HG03469 (cell line): ENCODE results near the gene TDRD10.

ENCODE experiments used
- ATAC-seq: cut with Tn5 transposase; IDR thresholded peaks from one replicate; pipeline ENCODE4 v1.9.1; 2021; ENCODE audit warnings: mild to moderate bottlenecking, moderate library complexity, moderate number of reproducible peaks; ENCODE audit not compliant: unreplicated experiment

TDRD10 gene, protein sequence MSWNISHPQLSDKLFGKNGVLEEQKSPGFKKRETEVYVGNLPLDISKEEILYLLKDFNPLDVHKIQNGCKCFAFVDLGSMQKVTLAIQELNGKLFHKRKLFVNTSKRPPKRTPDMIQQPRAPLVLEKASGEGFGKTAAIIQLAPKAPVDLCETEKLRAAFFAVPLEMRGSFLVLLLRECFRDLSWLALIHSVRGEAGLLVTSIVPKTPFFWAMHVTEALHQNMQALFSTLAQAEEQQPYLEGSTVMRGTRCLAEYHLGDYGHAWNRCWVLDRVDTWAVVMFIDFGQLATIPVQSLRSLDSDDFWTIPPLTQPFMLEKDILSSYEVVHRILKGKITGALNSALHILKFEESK

GRCh38 chr1:154502066-154502743 lies at the start of gene TDRD10, which contains the start of gene SHE:
Gene TDRD10 (plus strand): TSS chr1:154502219. CDS start chr1:154506904, 4,685 bp downstream.
Gene SHE (minus strand): TSS chr1:154502412. CDS start chr1:154502026, 386 bp downstream.
- no peak for ATAC-seq

DNA sequence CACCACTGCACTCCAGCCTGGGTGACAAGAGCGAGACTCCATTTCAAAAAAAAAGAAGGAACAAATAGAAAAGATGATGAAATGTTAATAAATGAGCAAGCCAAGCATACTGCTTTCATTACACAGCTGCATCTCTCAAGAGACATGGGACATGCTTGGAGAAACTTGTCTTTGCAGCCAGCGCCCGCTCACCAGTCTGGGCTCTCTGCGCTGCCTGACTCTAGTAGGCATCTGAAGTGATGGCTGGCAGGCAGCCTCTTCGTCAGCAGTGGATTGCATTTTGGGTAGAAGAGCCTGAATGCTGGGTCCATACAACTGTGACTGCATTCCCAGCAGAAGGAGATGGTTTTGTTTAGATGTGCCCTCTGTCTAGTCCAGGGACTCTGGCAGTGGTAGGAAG lies 48.9 kb upstream of the TDRD10 start:
- no peak for ATAC-seq

DNA sequence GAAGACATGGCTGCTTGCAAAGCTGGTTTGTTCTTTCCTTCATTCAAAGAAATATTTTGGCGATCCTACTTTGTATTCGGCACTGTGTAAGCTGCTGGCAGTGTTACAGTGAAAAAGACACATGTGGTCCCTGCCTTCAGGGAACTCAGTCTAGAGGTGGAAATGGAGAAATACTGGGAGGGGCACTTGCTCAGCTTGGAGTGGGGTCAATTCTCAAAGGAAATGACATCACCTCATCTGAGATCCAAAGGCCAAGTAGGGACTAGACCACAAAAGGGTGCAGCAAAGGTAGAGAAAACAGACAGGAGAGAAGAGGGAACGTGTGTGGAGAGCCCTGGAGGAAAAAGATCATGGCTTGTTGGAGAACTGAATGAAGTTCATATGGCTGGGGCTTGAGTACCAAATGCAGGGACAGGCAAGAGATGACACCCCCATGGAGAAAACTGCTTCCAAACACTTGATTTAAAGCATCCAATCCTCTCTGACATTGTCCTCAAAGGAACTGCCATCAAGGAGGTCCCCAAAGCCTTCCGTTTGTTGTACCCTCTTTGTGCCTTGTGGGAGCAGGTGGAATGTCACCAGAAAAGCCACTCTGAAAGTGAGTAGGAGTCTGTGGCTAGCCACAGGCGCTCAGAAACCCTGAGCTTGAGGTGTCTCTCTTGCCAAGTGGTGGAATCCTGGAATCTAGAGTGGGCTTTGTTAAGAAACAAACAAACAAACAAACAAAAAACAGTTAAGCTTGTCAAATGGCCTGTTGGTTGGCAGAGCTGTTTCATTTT lies 48.3 kb upstream of the TDRD10 start:
- no peak for ATAC-seq

DNA sequence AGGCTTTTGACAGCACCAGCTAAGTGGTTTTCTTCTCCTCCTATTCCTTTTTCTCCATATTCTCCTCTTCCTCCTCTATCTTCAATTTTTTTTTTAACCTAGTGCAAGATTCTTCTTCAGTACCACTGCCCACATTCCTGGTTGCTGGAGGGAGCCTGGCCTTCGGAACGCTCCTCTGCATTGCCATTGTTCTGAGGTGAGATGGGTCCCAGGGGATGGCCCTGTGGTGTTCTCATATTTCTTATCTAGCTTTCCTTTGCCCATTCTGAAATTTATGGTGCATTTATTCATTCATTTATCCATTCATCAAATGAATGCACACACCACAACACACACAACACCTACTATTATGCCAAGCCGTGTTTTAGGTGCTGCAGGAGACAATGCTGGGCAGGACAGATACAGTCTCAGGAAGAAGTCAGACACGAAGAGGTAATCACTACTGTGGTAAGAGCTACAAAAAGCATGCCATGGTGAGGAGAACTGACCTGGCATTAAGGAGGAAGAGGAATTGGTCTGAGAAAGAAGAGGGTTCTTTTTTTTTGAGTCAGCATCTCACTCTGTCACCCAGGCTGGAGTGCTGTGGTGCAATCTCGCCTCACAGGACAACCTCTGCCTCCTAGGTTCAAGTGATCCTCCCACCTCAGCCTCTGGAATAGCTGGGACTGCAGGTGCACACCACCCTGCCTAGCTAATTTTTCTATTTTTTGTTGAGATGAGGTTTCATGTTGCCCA lies 47.5 kb upstream of the TDRD10 start:
- no peak for ATAC-seq

DNA sequence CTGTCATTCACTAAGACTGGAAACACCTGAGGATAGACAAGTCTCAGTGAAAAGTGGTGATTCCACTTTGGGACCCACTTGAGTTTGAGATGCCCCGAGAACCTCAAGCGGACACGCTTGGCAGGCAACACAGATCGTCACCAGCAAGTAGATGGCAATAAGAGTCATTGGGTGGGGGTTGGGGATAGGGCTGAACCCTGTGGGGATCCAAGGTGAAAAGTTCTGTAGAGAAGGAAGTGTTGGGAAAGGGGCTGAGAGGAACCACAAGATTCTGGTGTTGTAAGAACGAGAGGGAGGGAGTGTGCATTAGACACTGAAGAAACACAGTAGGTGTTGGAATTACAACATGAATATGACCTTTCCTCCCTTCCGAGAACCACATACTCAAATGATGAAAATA lies 45.4 kb upstream of the TDRD10 start:
- no peak for ATAC-seq

DNA sequence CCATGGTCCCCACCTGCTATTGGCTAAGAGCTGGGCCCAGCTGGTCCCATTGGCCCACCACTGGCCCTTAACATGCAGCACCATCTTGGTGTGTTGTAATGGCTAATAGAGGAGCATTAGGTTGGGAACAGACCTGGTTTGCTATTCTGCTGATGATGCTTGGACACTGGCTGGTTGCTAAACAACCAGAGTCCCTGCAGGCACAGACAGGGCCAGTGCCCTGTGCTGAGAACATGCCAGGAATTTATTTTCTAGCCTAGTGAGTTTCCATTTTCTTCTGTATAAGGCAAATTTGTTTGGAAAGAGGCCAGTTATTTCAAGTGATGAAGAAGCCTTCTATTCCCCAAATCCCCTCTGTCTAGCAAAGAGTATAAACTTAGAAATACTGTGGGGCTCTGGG lies 42.9 kb upstream of the TDRD10 start:
- no peak for ATAC-seq

DNA sequence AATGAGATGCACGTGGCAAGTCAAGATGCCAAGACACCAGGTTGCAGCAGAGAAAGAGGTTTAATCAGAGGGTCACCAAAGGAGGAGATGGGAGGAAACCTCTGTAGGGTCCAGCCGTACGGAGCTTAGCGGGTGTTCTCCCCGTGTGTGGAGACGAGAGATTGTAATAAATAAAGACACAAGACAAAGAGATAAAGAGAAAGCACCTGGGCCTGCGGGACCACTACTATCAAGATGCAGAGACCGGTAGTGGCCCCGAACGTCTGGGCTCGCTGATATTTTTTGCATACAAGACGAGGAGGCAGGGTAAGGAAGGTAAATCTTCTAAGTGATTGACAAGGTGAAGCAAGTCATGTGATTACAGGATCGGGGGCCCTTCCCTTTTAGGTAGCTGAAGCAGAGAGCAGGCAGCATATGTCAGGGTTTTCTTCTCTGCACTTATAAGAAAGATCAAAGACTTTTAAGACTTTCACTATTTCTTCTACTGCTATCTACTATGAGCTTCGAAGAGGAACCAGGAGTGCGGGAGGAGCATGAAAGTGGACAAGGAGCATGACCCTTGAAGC lies 41.2 kb upstream of the TDRD10 start:
- ATAC-seq = no peak

DNA sequence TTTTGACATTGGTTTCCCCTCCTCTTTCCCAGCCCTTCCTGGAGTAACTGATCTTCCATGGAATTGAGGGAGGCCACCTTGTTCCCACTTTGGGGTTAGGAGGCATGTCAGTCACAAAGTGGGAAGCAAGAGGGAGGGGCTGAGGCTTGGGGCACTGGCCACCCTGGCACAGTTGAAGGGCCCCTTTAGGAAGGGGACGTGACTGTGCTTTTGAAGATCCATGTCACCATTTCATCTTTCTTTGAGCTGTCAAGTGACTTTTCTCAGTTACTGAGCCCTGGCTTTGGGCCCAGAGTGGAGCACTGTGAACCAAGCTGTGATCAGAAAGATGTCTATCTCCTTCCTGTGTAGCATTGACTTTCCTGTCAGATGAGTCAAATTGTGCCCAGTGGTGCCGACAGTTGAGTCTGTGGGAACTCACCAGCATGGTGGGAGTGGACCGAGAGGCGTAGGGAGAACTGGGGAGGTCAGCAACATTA lies 38.5 kb upstream of the TDRD10 start:
- ATAC-seq = no peak

GRCh38 chr1:154465621-154466195 lies 36.3 kb upstream of the TDRD10 start:
- no peak for ATAC-seq

GRCh38 chr1:154466206-154466605 lies 35.8 kb upstream of the TDRD10 start:
- ATAC-seq = no peak

- ATAC-seq = no peak
These were observed 35.0 kb upstream of the TDRD10 start for GRCh38 chr1:154466921-154467417.

DNA sequence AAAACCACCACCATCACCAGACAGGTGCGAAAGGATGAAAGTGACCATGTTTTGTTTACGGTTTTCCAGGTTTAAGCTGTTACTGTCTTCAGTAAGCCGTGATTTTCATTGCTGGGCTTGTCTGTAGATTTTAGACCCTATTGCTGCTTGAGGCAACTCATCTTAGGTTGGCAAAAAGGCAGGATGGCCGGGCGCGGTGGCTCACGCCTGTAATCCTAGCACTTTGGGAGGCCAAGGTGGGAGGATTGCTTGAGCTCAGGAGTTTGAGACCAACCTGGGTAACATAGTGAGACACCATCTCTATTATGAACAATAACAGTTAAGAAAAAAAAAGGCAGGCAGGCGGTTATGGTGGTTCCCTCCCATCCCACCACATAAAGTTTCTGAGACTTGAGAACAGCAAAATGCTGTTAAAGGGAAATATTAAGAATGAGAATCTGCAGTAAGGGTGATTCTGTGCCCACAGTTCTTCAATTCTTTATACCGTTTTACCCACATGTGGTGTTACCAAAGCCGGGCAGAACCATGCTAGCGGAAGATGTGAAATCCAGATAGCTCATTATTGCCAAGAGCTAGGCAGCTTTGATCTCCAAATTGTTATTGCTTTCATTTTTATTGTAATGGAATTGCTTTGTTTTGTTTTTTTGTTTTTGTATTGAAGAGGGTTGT lies 34.5 kb upstream of the TDRD10 start:
- no peak for ATAC-seq

- ATAC-seq = no peak
These were observed 33.3 kb upstream of the TDRD10 start for GRCh38 chr1:154468535-154469250.

DNA sequence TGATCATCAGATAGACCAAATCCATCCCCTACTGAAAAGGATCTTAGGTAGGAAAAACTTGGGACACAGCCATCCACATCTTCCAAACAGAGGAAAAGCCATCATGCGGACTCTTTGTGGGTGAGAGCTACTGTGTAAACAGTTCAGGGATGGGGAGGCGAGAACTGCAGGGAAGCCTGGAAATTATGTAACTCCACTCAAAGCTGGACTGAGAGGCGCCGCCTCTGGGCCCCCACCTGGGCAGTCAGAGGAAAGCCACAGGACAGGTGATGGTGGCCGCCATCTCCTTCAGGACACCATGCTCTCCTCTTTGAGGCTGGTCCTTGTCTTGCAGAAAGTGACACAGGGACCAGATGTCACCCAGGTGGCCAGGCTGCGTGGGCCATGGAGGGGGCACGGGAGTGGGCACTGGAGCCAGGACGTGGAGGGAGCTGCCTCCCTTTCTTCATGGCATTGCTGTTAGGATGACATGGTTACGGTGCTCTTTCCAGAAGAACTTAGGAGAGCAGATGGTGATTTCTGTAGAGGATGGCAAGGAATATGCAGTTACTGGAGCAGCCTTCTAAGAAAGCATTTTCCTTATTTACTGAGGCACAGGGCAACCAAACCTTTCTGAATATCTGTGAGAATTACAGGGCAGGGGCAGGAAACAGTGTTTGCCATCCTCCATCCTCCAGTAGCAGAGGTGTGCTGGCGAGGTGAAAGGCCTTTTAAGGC lies 32.0 kb upstream of the TDRD10 start:
- ATAC-seq = no peak

DNA sequence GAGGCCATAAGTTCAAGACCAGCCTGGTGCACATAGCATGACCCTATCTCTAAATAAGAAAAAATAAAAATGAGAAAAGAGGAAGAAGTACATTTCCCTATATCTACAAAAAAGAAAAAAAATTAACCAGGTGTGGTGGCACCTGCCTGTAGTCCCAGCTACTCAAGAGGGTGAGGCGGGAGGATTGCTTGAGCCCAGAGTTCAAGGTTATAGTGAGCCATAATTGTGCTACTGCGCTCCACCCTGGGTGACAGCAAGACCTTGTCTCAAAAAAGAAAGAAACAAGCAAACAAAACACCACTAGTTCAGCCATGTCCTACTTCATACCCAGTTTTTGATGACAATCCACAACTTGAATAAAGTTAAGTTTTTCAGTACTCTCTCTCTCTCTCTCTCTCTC lies 30.7 kb upstream of the TDRD10 start:
- no peak for ATAC-seq

GRCh38 chr1:154474802-154475201 lies 27.2 kb upstream of the TDRD10 start:
- ATAC-seq = no peak

- no peak for ATAC-seq
These were observed 25.2 kb upstream of the TDRD10 start for GRCh38 chr1:154476791-154477190.

- ATAC-seq = no peak
These were observed 24.0 kb upstream of the TDRD10 start for GRCh38 chr1:154478013-154478412.
